ENCODE measurements around the gene ACOT7. TPM values are rescaled to one million over a fixed set of nuclear protein-coding genes. Genes with fewer than 3 reads are reported as not detected.

The ACOT7 gene
- total RNA-seq, 1 donor from 2014 or later = 80.3 TPM

GRCh38 chr1:6334261-6334993 lies 59.1 kb downstream of the ACOT7 start:
- no peak for TF ChIP-seq CTCF (conservative IDR thresholded peaks at IDR 0.05; ENCODE audit: low read depth, low read length)
- DNase-seq (ENCODE audit: low read depth) = no peak
- H3K4me3 ChIP-seq (ENCODE audit: low read depth, low read length) = no peak overlapping the region

- no peak for DNase-seq (ENCODE audit: low read depth)
- no peak overlapping the region for H3K4me3 ChIP-seq (ENCODE audit: low read depth, low read length)
- TF ChIP-seq CTCF (conservative IDR thresholded peaks at IDR 0.05; ENCODE audit: low read depth, low read length) = no peak
Observed at GRCh38 chr1:6332821-6333220, 60.7 kb downstream of the ACOT7 start.

- DNase-seq (ENCODE audit: low read depth) = no peak
- no peak overlapping the region for H3K4me3 ChIP-seq (ENCODE audit: low read depth, low read length)
- TF ChIP-seq CTCF (conservative IDR thresholded peaks at IDR 0.05; ENCODE audit: low read depth, low read length) = no peak
Observed at GRCh38 chr1:6331543-6332273, 61.9 kb downstream of the ACOT7 start.

GRCh38 chr1:6330410-6330911 lies 63.1 kb downstream of the ACOT7 start:
- H3K4me3 ChIP-seq (ENCODE audit: low read depth, low read length) = no peak overlapping the region
- TF ChIP-seq CTCF (conservative IDR thresholded peaks at IDR 0.05; ENCODE audit: low read depth, low read length) = no peak
- DNase-seq (ENCODE audit: low read depth) = no peak

GRCh38 chr1:6329851-6330250 lies 63.7 kb downstream of the ACOT7 start:
- no peak overlapping the region for H3K4me3 ChIP-seq (ENCODE audit: low read depth, low read length)
- TF ChIP-seq CTCF (conservative IDR thresholded peaks at IDR 0.05; ENCODE audit: low read depth, low read length) = no peak
- DNase-seq (ENCODE audit: low read depth) = no peak

GRCh38 chr1:6329396-6329795 lies 64.2 kb downstream of the ACOT7 start:
- no peak for TF ChIP-seq CTCF (conservative IDR thresholded peaks at IDR 0.05; ENCODE audit: low read depth, low read length)
- H3K4me3 ChIP-seq (ENCODE audit: low read depth, low read length) = no peak overlapping the region
- no peak for DNase-seq (ENCODE audit: low read depth)

Measured in epithelial cell of proximal tubule (primary cell).